Nucleus accumbens (tissue), 56 donors: Measurements from ENCODE around the gene TESK2.
"Not testable (repeated sequence)": the region's sequence is repeated elsewhere in the genome, so short reads cannot be mapped to it uniquely, and the experiment has no call there.

Experiments
- DNase-seq, 56 donors: peaks; one replicate each; lab custom pipeline; 2025; lab: John Stamatoyannopoulos, UW

TESK2 gene

GRCh38 chr1:45423906-45424678 is 66.9 kb downstream of the TESK2 start:
- DNase-seq: no peak

DNA sequence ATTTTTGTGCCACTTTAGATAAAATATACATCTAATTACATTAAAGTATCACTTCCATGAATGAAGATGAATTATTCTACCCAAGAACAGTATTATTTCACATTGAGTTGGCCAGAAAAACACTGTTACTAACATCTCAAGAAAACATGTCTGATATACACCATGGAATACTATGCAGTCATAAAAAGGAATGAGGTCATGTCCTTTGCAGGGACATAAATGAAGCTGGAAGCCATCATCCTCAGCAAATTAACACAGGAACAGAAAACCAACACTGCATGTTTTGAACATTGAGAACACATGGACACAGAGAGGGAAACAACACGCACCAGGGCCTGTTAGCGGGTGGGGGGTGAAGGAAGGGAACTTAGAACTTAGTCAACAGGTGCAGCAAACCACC is 69.0 kb downstream of the TESK2 start:
- DNase-seq: no peak

GRCh38 chr1:45414746-45415145 is 76.2 kb downstream of the TESK2 start:
- no peak for DNase-seq

DNA sequence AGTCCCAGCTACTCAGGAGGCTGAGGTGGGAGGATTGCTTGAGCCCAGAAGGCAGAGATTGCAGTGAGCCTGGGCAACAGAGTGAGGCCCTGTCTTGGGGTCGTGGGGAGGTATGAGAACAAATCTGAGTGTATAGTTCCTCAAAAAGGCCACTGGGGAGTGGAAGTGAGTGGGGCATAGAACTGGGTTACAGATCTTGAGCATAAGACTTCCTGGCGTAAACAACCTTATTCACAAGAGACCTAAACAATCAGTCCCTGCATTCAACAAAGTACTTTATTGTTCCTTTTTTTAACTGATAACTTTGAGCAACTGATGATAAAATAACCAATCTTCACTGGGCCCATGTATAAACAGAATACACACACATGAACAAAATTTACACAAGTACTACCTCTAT is 78.1 kb downstream of the TESK2 start:
- DNase-seq: no peak

GRCh38 chr1:45411510-45411899 is 79.5 kb downstream of the TESK2 start:
- DNase-seq: no peak

- no peak for DNase-seq
These were observed 80.0 kb downstream of the TESK2 start for GRCh38 chr1:45410850-45411509.

DNA sequence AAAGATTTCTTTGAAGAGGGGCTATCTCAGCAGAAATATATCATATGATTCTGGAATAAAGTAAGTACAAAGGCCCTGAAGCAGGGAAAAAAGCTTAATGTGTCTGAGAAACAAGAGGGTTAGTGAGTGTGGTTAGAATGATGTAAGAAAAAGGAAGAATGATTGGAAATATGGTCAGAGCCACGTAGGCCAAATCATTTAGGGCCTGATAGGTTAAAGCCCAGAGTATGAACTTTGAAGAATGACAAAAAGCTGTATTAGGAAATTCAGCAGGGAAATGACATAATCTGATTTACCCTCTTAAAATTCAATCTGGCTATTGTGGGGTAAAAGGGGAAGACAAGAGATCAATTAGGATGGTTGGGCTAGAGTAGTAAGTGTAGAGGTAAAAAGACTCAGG is 81.7 kb downstream of the TESK2 start:
- DNase-seq: no peak

GRCh38 chr1:45407629-45408287 is 83.2 kb downstream of the TESK2 start:
- no peak for DNase-seq

DNA sequence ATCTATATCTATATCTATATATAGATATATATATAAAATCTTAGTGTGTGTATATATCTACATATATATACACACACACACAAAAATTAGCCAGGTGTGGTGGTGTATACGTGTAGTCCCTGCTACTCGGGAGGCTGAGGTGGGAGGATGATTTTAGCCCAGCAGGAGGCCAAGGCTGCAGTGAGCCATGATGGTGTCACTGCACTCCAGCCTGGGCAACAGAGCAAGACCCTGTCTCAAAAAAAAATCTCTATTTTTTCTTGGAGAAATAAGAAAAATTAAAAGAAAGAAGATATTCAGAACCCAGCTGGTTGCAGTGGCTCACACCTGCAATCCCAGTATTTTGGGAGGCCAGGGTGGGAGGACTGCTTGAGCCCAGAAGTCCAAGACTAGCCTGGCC is 85.3 kb downstream of the TESK2 start:
- no peak for DNase-seq

GRCh38 chr1:45403718-45404117 is 87.2 kb downstream of the TESK2 start:
- DNase-seq: no peak

DNA sequence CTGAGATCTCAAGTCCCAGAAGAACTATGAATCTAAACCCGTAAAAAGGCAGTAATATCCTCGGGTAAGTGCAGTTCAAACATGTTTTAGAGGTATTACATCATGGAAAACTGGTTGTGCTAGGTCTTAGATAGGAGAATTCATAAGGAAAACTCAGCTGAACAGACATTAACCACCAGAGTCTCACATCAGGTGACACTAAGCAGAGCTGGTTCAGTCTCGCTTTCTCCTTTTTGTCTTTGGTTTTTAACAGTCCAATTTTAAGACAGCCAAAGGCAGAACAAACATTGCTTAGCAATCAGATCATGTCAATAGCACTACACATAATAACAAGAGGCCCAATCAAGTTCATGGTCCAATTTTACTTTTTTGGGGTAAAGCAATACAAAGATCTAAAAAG is 87.7 kb downstream of the TESK2 start:
- DNase-seq: peak in 1 of 56 donors; percentile 3

DNA sequence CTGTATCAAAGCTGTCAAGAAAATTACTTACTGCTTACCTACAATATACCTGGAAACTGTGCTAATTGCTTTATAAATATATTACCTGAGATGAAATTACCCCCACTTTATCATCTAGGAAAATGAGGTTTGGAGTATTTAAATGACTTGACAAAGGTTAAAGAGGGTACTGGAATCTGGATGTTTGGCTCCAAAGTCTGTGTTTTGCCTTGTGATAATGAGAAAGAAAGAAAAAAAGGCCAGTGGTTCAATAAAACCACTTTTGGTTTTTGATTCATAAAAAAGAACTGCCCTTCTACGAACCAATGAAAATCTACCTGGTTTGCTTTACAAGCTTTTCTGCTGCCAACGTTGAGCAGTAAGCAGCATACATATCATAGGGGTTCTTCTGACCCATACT is 89.4 kb downstream of the TESK2 start:
- no peak for DNase-seq

- DNase-seq: no peak
These were observed 90.9 kb downstream of the TESK2 start for GRCh38 chr1:45400049-45400448.

DNA sequence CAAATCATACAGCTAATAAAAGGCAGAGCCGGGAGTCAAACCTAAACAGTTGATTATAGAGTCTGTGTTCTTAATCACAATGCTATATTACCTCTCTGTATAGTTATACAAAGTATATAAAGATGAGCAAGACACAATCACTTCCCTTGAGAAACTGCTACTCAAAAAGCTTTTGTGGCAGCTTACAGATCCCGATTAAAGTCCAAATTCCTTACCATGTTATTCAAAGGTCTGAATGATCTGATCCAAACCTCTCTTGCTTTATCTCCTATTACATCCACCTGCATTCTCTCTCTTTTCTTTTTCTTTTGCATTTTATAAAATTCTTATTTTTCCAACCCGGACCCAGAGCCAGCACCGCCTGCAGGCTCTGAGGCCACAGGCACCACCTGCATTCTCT is 93.7 kb downstream of the TESK2 start:
- no peak for DNase-seq

DNA sequence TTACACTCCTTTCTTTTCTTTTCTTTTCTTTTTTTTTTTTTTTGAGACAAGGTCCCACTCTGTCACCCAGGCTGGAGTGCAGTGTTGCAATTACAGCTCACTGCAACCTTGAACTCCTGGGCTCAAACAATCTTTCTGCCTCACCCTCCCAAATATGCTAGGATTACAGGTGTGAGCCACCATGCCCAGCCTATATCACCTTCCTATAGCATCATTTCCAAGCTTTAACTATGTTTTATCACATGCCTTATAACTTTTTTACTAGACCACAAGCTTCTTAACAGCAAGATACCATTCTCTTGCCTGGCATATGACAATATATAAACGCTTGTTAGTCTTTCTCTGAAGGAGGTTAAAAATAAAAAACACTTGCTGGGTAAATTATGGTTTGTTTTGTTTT is 95.4 kb downstream of the TESK2 start:
- no peak for DNase-seq

DNA sequence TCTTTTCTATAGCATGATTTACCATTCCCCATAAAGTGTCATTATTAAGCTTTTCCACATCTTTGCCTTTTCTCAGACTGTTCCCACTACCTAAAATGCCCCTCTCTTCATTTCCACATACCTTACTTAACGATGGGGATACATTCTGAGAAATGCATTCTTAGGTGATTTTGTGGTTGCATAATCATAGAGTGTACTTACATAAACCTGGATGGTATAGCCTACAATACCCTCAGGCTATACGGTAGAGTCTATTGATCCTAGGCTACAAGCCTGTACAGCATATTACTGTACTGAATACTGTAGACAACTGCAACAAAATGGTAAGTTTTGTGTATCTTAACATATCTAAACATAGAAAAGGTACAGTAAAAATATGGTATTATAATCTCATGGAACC is 95.9 kb downstream of the TESK2 start:
- no peak for DNase-seq

DNA sequence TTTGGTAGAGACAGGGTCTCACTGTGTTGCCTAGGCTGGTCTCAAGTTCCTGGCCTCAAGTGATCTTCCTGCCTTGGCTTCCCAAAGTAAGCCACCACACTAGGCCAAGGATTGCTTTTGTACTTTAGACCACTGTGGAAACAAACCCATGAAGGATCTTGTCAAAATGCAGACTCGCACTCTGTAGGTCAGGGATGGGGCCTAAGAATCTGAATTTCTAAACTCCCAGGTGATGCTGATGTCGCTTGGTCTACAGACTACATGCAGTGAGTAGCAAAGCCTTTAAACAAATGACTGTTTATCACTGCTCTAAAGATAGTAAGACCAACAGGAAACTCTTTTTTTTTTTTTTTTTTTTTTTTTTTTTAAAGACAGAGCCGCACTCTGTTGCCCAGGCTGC is 96.6 kb downstream of the TESK2 start:
- no peak for DNase-seq

GRCh38 chr1:45393718-45394302 is 97.2 kb downstream of the TESK2 start:
- DNase-seq: no peak

- DNase-seq: no peak
These were observed 104.7 kb downstream of the TESK2 start for GRCh38 chr1:45386219-45386618.

- no peak for DNase-seq
These were observed 105.7 kb downstream of the TESK2 start for GRCh38 chr1:45385302-45385701.

GRCh38 chr1:45384213-45384612 is 106.8 kb downstream of the TESK2 start:
- not testable (repeated sequence) for DNase-seq
